Measurements from ENCODE around the gene RNF214. TPM values are rescaled to one million over a fixed set of nuclear protein-coding genes. Genes with fewer than 3 reads are reported as not detected.

The RNF214 gene
- total and polyA plus RNA-seq, 10 of the 15 experiments (the other 5 are each of a cell fraction or from before 2014, with no cell fraction given): 4.8 to 16.8 (median 10.5) TPM

- no peak overlapping the region for H2AFZ ChIP-seq (ENCODE audit: control insufficient read depth, low read depth, low read length)
- ChIA-PET SMC1A (ENCODE audit: uncharacterized antibody, unreplicated experiment) (no interaction called here), RAD21 (ENCODE audit: unreplicated experiment) (no interaction called here), CTCF (no interaction called here), POLR2A (no interaction called here)
- H3K9me3 ChIP-seq (replicated peaks; ENCODE audit: control insufficient read depth, insufficient read depth, low read length): no peaks in the 10 kb centered on the region
- WGBS (ENCODE audit: insufficient coverage, insufficient replicate concordance, low lambda C conversion rate, missing lambda C conversion rate): 63% methylated on average over 5 of the region's 5 CpGs
- no TSS peak for BruUV-seq (replicated peaks)
- no peak overlapping the region for H3K27ac ChIP-seq (ENCODE audit: control insufficient read depth, insufficient read depth)
- no peak overlapping the region for H3K4me3 ChIP-seq
- no peaks in the 10 kb centered on the region; a peak in 1 of 4 replicates for H3K36me3 ChIP-seq (ENCODE audit: control insufficient read depth in 2 of 2, insufficient read depth in 2 of 2, low read length in 1 of 2)
- FAIRE-seq (no peak), ATAC-seq (no peak), DNase-seq (ENCODE audit: low read depth, low spot score) (no peak)
- intact Hi-C loops (cut with micrococcal nuclease; ENCODE audit: unreplicated experiment) (no loop called here), in situ Hi-C loops (cut with MboI) (no loop called here)
- TF ChIP-seq BCL3 (IDR thresholded peaks at IDR 0.05; ENCODE audit: borderline replicate concordance, insufficient read depth, low read depth, low read length, poor library complexity, severe bottlenecking): no peak
- no peak for TF ChIP-seq HCFC1 (IDR thresholded peaks at IDR 0.05; ENCODE audit: low read length)
- no peak for TF ChIP-seq IRF5 (IDR thresholded peaks at IDR 0.05; ENCODE audit: borderline replicate concordance)
- no peak for TF ChIP-seq ZNF622 (IDR thresholded peaks at IDR 0.05)
- no peak for TF ChIP-seq BRCA1 (IDR thresholded peaks at IDR 0.05; ENCODE audit: low read depth, low read length)
- no peak for TF ChIP-seq IKZF1 (conservative IDR thresholded peaks at IDR 0.05)
- no peak for TF ChIP-seq ZNF384 (IDR thresholded peaks at IDR 0.05; ENCODE audit: borderline replicate concordance, low read depth, low read length)
- TF ChIP-seq DPF2 (IDR thresholded peaks at IDR 0.05): no peak
- no peak overlapping the region for H3K4me2 ChIP-seq (ENCODE audit: control insufficient read depth, insufficient read depth)
- H3K79me2 ChIP-seq (ENCODE audit: control insufficient read depth, insufficient read depth, low read length): no peaks in the 10 kb centered on the region
- peaks cover 10 to 22% of the 10 kb centered on the region in 2 experiments for H3K27me3 ChIP-seq (replicated peaks in 1 of 2; ENCODE audit: control insufficient read depth in 2 of 2, insufficient read depth in 2 of 2, low read length in 1 of 2)
- no peak overlapping the region for H3K9ac ChIP-seq (ENCODE audit: control insufficient read depth, insufficient read depth, low read length)
- H3K4me1 ChIP-seq (ENCODE audit: control insufficient read depth, insufficient read depth, low read length): peaks cover 3% of the 10 kb centered on the region
- no peaks in the 10 kb centered on the region for H4K20me1 ChIP-seq (ENCODE audit: control insufficient read depth, insufficient read depth)
Observed at GRCh38 chr11:117313091-117313490, 80.6 kb downstream of the RNF214 start.
